A549 treated with RU486 at 1 μM for 4 hours (cell line): ENCODE data around the gene NETO2. TPM values are rescaled to one million over a fixed set of nuclear protein-coding genes. Genes with fewer than 3 reads are reported as not detected.

Experiments
- total RNA-seq: library from RNA; stranded (reverse); fragments of 200-300 nt; extraction: Qiagen RNA extraction; gene quantifications from 5 replicates; pipeline ENCODE4 v1.2.3, GENCODE V29; 2022; ENCODE audit warnings: low read depth

Gene NETO2
- 81.1 to 91.5 TPM (median 88.3 TPM) in 5 replicates for total RNA-seq

GRCh38 chr16:47143677-47144558 lies at the start of gene NETO2:
Gene NETO2, minus strand, starts transcription at chr16:47143945. Its CDS starts 333 bp downstream, at chr16:47143612.

Other genes starting within 250 kb of the NETO2 start
- 71.4 to 83.1 TPM (median 78.1 TPM) in 5 replicates for gene DNAJA2, start 170.3 kb downstream of the NETO2 start, total RNA-seq